Measurements from ENCODE around the gene HNRNPD. TPM values are rescaled to one million over a fixed set of nuclear protein-coding genes. Genes with fewer than 3 reads are reported as not detected.
"Not testable (repeated sequence)": the region's sequence is repeated elsewhere in the genome, so short reads cannot be mapped to it uniquely, and the experiment has no call there.

HNRNPD gene
- total and polyA plus RNA-seq, 9 donors = 85.1 to 520 (median 185) TPM

DNA sequence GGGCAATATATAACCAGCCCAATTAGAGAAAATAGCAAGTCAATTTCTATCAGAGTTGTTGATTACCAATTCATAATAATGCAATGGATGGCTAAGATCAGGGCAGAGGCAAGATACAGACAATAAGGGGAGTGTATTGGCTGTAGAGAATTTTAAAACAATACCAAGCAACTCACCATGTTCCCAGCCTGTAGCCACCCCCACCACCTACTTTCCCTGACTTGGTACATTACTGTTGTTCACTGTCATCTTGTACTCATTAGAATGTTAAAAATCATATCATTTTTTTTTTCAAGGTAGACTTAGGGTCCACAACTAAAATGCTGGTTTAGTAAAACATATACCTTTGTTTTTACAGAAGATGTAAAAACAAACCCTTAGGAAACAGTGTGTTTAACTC is 27.7 kb downstream of the HNRNPD start:
- H3K9me3 ChIP-seq = no peaks in the 10 kb centered on the region
- H3K27ac ChIP-seq = no peak overlapping the region
- intact Hi-C loops (cut with DNase I) = no loop called here
- H3K4me1 ChIP-seq (ENCODE audit: insufficient read depth) = no peaks in the 10 kb centered on the region
- H3K36me3 ChIP-seq = no peaks in the 10 kb centered on the region
- H3K4me3 ChIP-seq = no peak overlapping the region
- H3K27me3 ChIP-seq = no peaks in the 10 kb centered on the region
- no peak for DNase-seq
- TF ChIP-seq EP300 (IDR thresholded peaks at IDR 0.05) = no peak
- TF ChIP-seq, protein P1, sequence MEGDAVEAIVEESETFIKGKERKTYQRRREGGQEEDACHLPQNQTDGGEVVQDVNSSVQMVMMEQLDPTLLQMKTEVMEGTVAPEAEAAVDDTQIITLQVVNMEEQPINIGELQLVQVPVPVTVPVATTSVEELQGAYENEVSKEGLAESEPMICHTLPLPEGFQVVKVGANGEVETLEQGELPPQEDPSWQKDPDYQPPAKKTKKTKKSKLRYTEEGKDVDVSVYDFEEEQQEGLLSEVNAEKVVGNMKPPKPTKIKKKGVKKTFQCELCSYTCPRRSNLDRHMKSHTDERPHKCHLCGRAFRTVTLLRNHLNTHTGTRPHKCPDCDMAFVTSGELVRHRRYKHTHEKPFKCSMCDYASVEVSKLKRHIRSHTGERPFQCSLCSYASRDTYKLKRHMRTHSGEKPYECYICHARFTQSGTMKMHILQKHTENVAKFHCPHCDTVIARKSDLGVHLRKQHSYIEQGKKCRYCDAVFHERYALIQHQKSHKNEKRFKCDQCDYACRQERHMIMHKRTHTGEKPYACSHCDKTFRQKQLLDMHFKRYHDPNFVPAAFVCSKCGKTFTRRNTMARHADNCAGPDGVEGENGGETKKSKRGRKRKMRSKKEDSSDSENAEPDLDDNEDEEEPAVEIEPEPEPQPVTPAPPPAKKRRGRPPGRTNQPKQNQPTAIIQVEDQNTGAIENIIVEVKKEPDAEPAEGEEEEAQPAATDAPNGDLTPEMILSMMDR (IDR thresholded peaks at IDR 0.05) = no peak
- no peak for TF ChIP-seq POLR2A (IDR thresholded peaks at IDR 0.05)

DNA sequence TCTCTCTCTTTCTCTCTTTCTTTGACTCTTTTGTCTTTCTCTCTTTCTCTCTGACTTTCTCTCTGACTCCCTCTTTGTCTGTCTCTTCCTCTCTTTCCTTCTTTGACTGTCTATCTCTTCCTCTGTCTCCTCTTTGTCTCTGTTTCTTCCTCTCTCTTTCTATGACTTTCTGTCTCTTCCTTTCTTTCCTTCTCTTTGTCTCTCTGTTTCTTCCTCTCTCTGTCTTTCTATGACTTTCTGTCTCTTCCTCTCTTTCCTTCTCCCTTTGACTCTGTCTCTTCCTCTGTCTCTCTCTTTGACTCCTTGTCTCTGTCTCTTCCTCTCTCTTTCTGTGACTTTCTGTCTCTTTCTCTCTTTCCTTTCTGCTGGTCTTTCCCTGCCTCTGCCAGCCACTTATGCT is 38.7 kb downstream of the HNRNPD start:
- intact Hi-C loops (cut with DNase I) = no loop called here
- H3K27ac ChIP-seq = no peak overlapping the region
- no peaks in the 10 kb centered on the region for H3K36me3 ChIP-seq
- H3K4me1 ChIP-seq (ENCODE audit: insufficient read depth) = no peaks in the 10 kb centered on the region
- DNase-seq = no peak
- H3K27me3 ChIP-seq = no peaks in the 10 kb centered on the region
- no peak for TF ChIP-seq EP300 (IDR thresholded peaks at IDR 0.05)
- TF ChIP-seq, protein P1 (IDR thresholded peaks at IDR 0.05) = no peak
- no peaks in the 10 kb centered on the region for H3K9me3 ChIP-seq
- H3K4me3 ChIP-seq = no peak overlapping the region

DNA sequence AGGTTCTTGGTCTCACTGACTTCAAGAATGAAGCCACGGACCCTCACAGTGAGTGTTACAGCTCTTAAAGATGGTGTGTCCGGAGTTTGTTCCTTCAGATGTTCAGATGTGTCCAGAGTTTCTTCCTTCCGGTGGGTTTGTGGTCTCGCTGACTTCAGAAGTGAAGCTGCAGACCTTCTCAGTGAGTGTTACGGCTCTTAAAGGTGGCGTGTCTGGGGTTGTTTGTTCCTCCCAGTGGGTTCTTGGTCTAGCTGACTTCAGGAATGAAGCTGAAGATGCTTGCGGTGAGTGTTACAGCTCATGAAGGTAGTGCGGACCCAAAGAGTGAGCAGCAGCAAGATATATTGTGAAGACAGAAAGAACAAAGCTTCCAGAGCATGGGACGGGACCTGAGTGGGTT is 40.1 kb downstream of the HNRNPD start:
- H3K27ac ChIP-seq; H3K36me3 ChIP-seq; H3K27me3 ChIP-seq; DNase-seq; H3K9me3 ChIP-seq; intact Hi-C loops (cut with DNase I); H3K4me1 ChIP-seq (ENCODE audit: insufficient read depth); H3K4me3 ChIP-seq: not testable (repeated sequence)
- 92 to 94% (median 93%) methylated on average over 9 of the region's 9 CpGs for WGBS, 3 donors

DNA sequence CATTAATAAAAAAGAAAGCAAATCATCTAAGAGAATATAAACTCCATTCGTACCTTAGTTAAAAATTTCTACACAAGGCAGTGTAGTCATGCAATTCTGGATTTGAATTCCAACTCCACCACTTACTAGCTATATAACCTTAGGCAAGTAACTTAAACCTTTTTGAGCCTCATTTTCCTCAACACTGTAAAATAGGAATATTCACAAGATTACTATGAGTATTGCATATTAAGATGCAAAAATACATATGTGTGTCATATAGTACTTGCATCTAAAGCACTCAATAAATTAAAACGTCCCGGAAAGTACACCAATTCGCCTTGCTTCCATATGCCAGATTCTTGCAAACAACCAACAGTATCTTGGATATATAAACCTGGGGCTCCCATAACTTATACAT is 42.0 kb downstream of the HNRNPD start:
- Histone ChIP-seq H3K4me1 (ENCODE audit: insufficient read depth) (no peaks in the 10 kb centered on the region), H3K27ac (no peak overlapping the region), H3K27me3 (no peaks in the 10 kb centered on the region), H3K9me3 (no peaks in the 10 kb centered on the region), H3K4me3 (no peak overlapping the region), H3K36me3 (no peaks in the 10 kb centered on the region)
- no peak for TF ChIP-seq POLR2A (IDR thresholded peaks at IDR 0.05)
- TF ChIP-seq EP300 (IDR thresholded peaks at IDR 0.05) = no peak
- TF ChIP-seq, protein P1 (IDR thresholded peaks at IDR 0.05) = no peak
- intact Hi-C loops (cut with DNase I) = no loop called here
- WGBS, 3 donors = 89 to 94% (median 89%) methylated on average over 4 of the region's 4 CpGs
- no peak for DNase-seq

DNA sequence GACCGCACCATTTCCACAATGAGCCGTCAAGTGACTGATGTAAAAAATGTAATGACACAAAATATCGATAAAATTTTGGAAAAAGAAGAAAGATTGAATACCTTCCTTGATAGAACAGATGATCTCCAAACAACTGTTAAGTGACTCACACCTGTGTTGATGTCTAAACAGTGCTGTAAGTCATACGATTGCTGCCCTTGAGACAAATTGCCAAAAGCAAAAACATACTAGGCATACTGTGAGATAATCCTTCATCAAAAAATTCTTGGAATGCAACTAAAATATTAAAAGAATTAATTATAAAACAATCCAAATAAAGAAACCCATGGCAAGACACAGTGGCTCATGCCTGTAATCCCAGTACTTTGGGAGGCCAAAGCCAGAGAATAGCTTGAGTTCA is 53.4 kb downstream of the HNRNPD start:
- TF ChIP-seq, protein P1 (IDR thresholded peaks at IDR 0.05) = no peak
- TF ChIP-seq EP300 (IDR thresholded peaks at IDR 0.05) = no peak
- intact Hi-C loops (cut with DNase I) = no loop called here
- no peak overlapping the region for H3K4me3 ChIP-seq
- no peaks in the 10 kb centered on the region for H3K36me3 ChIP-seq
- no peaks in the 10 kb centered on the region for H3K9me3 ChIP-seq
- no peak overlapping the region for H3K27ac ChIP-seq
- no peaks in the 10 kb centered on the region for H3K4me1 ChIP-seq (ENCODE audit: insufficient read depth)
- DNase-seq = no peak
- no peaks in the 10 kb centered on the region for H3K27me3 ChIP-seq
- 65 to 72% (median 71%) methylated on average over 4 of the region's 4 CpGs for WGBS, 3 donors

DNA sequence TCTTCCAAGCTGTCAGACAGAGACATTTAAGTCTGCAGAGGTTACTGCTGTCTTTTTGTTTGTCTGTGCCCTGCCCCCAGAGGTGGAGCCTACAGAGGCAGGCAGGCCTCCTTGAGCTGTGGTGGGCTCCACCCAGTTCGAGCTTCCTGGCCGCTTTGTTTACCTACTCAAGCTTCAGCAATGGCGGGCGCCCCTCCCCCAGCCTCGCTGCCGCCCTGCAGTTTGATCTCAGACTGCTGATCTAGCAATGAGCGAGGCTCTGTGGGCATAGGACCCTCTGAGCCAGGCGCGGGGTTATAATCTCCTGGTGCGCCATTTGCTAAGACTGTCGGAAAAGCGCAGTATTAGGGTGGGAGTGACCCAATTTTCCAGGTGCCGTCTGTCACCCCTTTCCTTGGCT is 70.7 kb downstream of the HNRNPD start:
- H3K4me1 ChIP-seq (ENCODE audit: insufficient read depth); H3K27ac ChIP-seq; H3K9me3 ChIP-seq; intact Hi-C loops (cut with DNase I); DNase-seq; H3K36me3 ChIP-seq; H3K4me3 ChIP-seq; H3K27me3 ChIP-seq: not testable (repeated sequence)
- 90 to 97% (median 91%) methylated on average over 13 of the region's 13 CpGs for WGBS, 3 donors
